AG09319 (cell line): ENCODE results near the gene FMN1.
A peak's percentile ranks its signal among the peaks of the same experiment; 100 is the strongest.

Source experiments
- DNase-seq: peaks from one replicate; pipeline ENCODE4 v3.0.0-alpha.2; 2010; ENCODE audit warnings: low read depth; ENCODE audit errors: extremely low read depth
- CTCF ChIP-seq: IDR thresholded peaks from 2 replicates; pipeline ENCODE4 v1.5.1; 2011; ENCODE audit warnings: low read depth, mild to moderate bottlenecking, inconsistent platforms, low read length, moderate library complexity

Gene FMN1

GRCh38 chr15:32922541-32922940 is 272.0 kb downstream of the FMN1 start:
- TF ChIP-seq CTCF, result no peak
- no peak for DNase-seq

GRCh38 chr15:32919749-32920414 is 274.6 kb downstream of the FMN1 start:
- no peak for TF ChIP-seq CTCF
- peak; percentile 99 for DNase-seq

GRCh38 chr15:32918547-32918946 is 276.0 kb downstream of the FMN1 start:
- no peak for TF ChIP-seq CTCF
- DNase-seq, result no peak

GRCh38 chr15:32910839-32911238 is 283.7 kb downstream of the FMN1 start:
- DNase-seq, result no peak

GRCh38 chr15:32909431-32909830 is 285.1 kb downstream of the FMN1 start:
- no peak for DNase-seq
- TF ChIP-seq CTCF, result no peak

More at GRCh38 chr15:32910839-32911238, 283.7 kb downstream of the FMN1 start:
- TF ChIP-seq CTCF, result no peak

- no peak for DNase-seq
- no peak for TF ChIP-seq CTCF
Observed at GRCh38 chr15:32908872-32909271, 285.6 kb downstream of the FMN1 start.

GRCh38 chr15:32908135-32908801 is 286.2 kb downstream of the FMN1 start:
- no peak for DNase-seq
- TF ChIP-seq CTCF, result no peak
